ENCODE data around the gene NBEAL1. TPM values are rescaled to one million over a fixed set of nuclear protein-coding genes. Genes with fewer than 3 reads are reported as not detected.
"Not testable (repeated sequence)": the region's sequence is repeated elsewhere in the genome, so short reads cannot be mapped to it uniquely, and the experiment has no call there.

The NBEAL1 gene
- total RNA-seq, 4 donors from 2014 or later, result 9.8 to 21.9 (median 11.3) TPM

GRCh38 chr2:203080447-203081045, 65.9 kb downstream of the NBEAL1 start:
- Histone ChIP-seq H3K27ac (no peak overlapping the region), H3K4me3 (no peak overlapping the region), H3K9me3 (no peaks in the 10 kb centered on the region), H3K4me1 (no peaks in the 10 kb centered on the region), H3K36me3 (peaks cover 0 to 24% of the 10 kb centered on the region in 2 donors), H3K27me3 (no peaks in the 10 kb centered on the region)
- DNase-seq, result no peak
- TF ChIP-seq POLR2A (IDR thresholded peaks at IDR 0.05) (no peak), CTCF (IDR thresholded peaks at IDR 0.05 in 4 of 5, conservative IDR thresholded peaks at IDR 0.05 in 1 of 5) (no peak)
- in situ Hi-C loops (cut with MboI; ENCODE audit: low sequenced_read_pairs in 4 of 4), result no loop called here
- intact Hi-C loops (cut with DNase I; ENCODE audit: low total_unique reads), result no loop called here
- ATAC-seq, result no peak

- no peaks in the 10 kb centered on the region for H3K27me3 ChIP-seq
- DNase-seq (no peak), ATAC-seq (no peak)
- peaks cover 0 to 24% of the 10 kb centered on the region in 2 donors for H3K36me3 ChIP-seq
- no peaks in the 10 kb centered on the region for H3K4me1 ChIP-seq
- in situ Hi-C loops (cut with MboI; ENCODE audit: low sequenced_read_pairs in 4 of 4) (no loop called here), intact Hi-C loops (cut with DNase I; ENCODE audit: low total_unique reads) (no loop called here)
- no peaks in the 10 kb centered on the region for H3K9me3 ChIP-seq
- H3K4me3 ChIP-seq, result no peak overlapping the region
- no peak overlapping the region for H3K27ac ChIP-seq
- TF ChIP-seq CTCF (IDR thresholded peaks at IDR 0.05 in 4 of 5, conservative IDR thresholded peaks at IDR 0.05 in 1 of 5) (no peak), POLR2A (IDR thresholded peaks at IDR 0.05) (no peak)
Observed at GRCh38 chr2:203083328-203083727, 68.7 kb downstream of the NBEAL1 start.

GRCh38 chr2:203086381-203086780, 71.7 kb downstream of the NBEAL1 start:
- ATAC-seq, result not testable (repeated sequence)

DNA sequence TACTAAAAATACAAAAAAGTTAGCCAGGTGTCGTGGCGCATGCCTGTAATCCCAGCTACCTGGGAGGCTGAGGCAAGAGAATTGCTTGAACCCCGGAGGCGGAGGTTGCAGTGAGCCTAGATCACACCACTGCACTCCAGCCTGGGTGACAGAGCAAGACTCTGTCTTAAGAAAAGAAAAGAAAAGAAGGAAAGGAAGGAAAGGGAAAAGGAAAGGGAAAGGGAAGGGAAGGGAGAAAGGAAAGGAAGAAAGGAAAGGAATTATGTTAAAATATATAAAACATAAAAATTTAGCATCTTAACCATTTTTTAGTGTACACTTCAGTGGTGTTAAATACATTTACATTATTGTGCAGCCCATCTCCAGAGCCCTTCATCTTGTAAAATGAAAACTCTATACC, 76.0 kb downstream of the NBEAL1 start:
- H3K27ac ChIP-seq; ATAC-seq; in situ Hi-C loops (cut with MboI; ENCODE audit: low sequenced_read_pairs in 4 of 4); H3K4me3 ChIP-seq; H3K9me3 ChIP-seq; H3K36me3 ChIP-seq; intact Hi-C loops (cut with DNase I; ENCODE audit: low total_unique reads); H3K27me3 ChIP-seq; H3K4me1 ChIP-seq; DNase-seq: not testable (repeated sequence)

More at GRCh38 chr2:203086381-203086780, 71.7 kb downstream of the NBEAL1 start:
- H3K9me3 ChIP-seq; DNase-seq; in situ Hi-C loops (cut with MboI; ENCODE audit: low sequenced_read_pairs in 4 of 4); H3K4me1 ChIP-seq; H3K4me3 ChIP-seq; H3K27me3 ChIP-seq; H3K27ac ChIP-seq; intact Hi-C loops (cut with DNase I; ENCODE audit: low total_unique reads): not testable (repeated sequence)
- peaks cover 0 to 18% of the 10 kb centered on the region in 2 donors for H3K36me3 ChIP-seq

DNA sequence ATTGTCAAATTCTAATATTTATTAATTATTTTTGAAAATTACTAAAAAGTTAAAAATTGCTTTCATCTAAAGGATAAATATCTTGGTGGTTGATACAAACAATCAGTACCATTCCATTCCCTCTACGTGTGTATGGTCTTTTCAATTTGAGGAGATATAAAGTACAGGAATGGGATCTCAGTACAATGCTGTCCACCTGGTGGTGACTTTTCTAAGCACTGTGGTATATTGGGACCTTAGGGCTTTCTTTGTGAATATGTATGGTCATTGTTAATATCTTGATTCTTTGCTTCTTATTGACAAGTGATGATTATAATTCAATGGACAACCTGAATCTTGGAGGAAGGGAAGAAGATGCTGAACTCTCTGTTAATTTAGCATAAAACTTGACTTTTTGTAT, 83.1 kb downstream of the NBEAL1 start:
- Histone ChIP-seq H3K27me3 (no peaks in the 10 kb centered on the region), H3K4me3 (no peak overlapping the region), H3K9me3 (no peaks in the 10 kb centered on the region), H3K4me1 (no peaks in the 10 kb centered on the region), H3K27ac (no peak overlapping the region), H3K36me3 (peaks cover 0 to 13% of the 10 kb centered on the region in 2 donors)
- intact Hi-C loops (cut with DNase I; ENCODE audit: low total_unique reads) (no loop called here), in situ Hi-C loops (cut with MboI; ENCODE audit: low sequenced_read_pairs in 4 of 4) (no loop called here)
- TF ChIP-seq CTCF (IDR thresholded peaks at IDR 0.05 in 4 of 5, conservative IDR thresholded peaks at IDR 0.05 in 1 of 5) (peak in 2 of 5 experiments; percentile 17 to 35), POLR2A (IDR thresholded peaks at IDR 0.05) (no peak)
- ATAC-seq, result no peak
- DNase-seq, result no peak

DNA sequence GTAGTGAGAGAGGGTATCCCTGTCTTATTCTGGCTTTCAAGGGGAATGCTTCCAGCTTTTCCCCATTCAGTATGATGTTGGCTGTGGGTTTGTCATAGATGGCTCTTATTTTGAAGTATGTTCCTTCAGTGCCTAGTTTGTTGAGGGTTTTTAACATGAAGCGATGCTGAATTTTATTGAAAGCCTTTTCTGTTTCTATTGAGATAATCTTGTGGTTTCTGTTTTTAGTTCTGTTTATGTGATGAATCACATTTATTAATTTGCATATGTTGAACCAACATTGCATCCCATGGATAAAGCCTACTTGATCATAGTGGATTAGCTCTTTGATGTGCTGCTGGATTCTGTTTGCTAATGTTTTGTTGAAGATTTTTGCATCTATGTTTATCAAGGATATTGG, 87.7 kb downstream of the NBEAL1 start:
- in situ Hi-C loops (cut with MboI; ENCODE audit: low sequenced_read_pairs in 4 of 4); H3K4me1 ChIP-seq; H3K4me3 ChIP-seq; H3K27me3 ChIP-seq; H3K9me3 ChIP-seq; DNase-seq; ATAC-seq; intact Hi-C loops (cut with DNase I; ENCODE audit: low total_unique reads); H3K27ac ChIP-seq: not testable (repeated sequence)
- H3K36me3 ChIP-seq, result peaks cover 0 to 30% of the 10 kb centered on the region in 2 donors
